ENCODE data around the gene STAC.
"Not testable (repeated sequence)": the region's sequence is repeated elsewhere in the genome, so short reads cannot be mapped to it uniquely, and the experiment has no call there.

Gene STAC

DNA sequence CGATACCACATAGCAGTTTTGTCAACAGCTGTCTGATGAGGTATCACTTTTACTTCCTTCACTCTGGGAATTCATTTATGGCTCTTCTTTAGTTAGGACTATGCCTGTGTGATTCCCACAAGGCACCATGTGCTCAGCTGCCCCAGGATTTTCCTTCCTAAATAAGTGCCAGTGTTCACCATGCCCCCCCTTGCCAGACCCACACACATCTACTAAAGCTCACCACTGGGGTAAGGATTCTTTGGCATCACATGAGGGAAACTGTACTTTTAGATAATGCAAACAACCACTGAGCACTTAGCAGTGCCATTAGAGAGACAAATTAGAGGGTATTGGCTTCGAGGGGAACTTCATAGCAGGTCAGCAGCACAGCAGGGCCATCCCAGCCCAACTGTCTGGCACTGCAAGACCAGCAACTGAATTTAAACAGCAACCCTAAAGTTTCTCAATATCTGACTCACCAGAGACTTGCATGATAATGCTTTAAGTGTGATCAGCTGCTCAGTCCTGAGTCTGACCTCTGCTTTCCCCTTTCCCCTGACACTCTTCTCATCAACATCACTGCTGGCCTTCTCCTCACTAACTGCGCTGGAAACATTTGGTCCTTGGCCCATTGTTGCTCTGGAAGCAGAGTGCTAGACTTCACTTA lies 114.3 kb downstream of the STAC start:
- no peaks in the 10 kb centered on the region for H3F3A ChIP-seq (ENCODE audit: control insufficient read depth, insufficient read depth)
- no peak overlapping the region for H3K4me3 ChIP-seq (ENCODE audit: low read length)
- no peaks in the 10 kb centered on the region for H3K36me3 ChIP-seq (ENCODE audit: control insufficient read depth, low read length)
- H4K20me1 ChIP-seq (ENCODE audit: control insufficient read depth, insufficient read depth, low read depth, low read length) = no peaks in the 10 kb centered on the region
- H3K27ac ChIP-seq (ENCODE audit: low read depth, low read length) = no peak overlapping the region
- TF ChIP-seq, protein P1, sequence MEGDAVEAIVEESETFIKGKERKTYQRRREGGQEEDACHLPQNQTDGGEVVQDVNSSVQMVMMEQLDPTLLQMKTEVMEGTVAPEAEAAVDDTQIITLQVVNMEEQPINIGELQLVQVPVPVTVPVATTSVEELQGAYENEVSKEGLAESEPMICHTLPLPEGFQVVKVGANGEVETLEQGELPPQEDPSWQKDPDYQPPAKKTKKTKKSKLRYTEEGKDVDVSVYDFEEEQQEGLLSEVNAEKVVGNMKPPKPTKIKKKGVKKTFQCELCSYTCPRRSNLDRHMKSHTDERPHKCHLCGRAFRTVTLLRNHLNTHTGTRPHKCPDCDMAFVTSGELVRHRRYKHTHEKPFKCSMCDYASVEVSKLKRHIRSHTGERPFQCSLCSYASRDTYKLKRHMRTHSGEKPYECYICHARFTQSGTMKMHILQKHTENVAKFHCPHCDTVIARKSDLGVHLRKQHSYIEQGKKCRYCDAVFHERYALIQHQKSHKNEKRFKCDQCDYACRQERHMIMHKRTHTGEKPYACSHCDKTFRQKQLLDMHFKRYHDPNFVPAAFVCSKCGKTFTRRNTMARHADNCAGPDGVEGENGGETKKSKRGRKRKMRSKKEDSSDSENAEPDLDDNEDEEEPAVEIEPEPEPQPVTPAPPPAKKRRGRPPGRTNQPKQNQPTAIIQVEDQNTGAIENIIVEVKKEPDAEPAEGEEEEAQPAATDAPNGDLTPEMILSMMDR (IDR thresholded peaks at IDR 0.05; ENCODE audit: low read depth, low read length, poor library complexity, severe bottlenecking) = no peak
- TF ChIP-seq EZH2phosphoT487 (IDR thresholded peaks at IDR 0.05; ENCODE audit: borderline replicate concordance, low read length) = no peak
- H3K9me2 ChIP-seq (replicated peaks; ENCODE audit: control insufficient read depth, low read length) = no peaks in the 10 kb centered on the region
- H3K9me3 ChIP-seq (ENCODE audit: control insufficient read depth, insufficient read depth, low read length) = no peaks in the 10 kb centered on the region
- H3K4me2 ChIP-seq (ENCODE audit: low read length) = no peak overlapping the region
- peaks cover under 1% of the 10 kb centered on the region; the same call in 1 of the 2 replicates for H3K27me3 ChIP-seq (ENCODE audit: control insufficient read depth, low read length)
- H3K79me2 ChIP-seq (ENCODE audit: control insufficient read depth, low read length) = no peaks in the 10 kb centered on the region
- no peaks in the 10 kb centered on the region for H3K4me1 ChIP-seq (ENCODE audit: control insufficient read depth, low read length)

DNA sequence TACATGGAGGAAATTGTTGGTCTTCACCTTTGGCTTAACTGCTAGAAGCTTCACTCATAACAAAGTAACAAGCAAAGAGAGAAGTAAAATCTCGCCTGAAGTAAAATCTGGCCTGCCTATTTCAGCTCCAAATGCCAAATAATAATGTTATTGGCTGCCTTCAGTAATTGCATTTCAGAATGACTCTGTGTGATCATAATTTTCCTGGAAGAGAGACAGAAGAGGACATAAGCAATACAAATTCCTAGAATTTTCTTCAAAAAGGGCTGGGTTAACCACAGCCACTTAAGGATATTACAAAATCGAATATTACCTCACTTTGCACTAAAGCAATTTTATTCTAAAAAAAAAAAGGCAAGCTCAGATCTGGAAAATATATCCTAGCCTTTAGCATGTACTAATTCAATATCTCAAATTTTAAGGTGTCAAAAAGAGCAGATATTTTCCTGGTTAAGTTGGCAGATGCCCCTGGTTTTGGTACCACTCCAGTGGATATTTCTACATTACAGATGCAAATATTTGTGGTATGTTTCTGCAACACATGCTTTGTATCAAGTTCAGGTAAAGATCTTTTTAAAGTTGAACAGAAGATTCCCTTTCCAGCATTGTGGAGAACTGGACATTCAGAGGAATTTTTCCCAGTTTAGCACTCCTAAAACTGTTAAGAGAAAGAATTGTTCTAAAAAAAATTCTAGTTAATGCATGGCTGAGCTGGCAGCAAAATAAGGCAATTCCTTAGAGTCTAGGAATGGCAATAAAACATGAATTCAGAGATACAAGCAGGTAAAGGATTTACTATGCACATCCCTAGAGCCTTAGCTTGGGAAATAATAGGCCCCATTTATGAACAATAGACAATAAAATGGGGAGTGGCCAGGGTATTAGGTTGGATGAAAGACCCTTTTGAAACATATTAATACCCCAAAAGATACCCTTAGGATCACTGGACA lies 116.7 kb downstream of the STAC start:
- H3K27ac ChIP-seq (ENCODE audit: low read depth, low read length) = no peak overlapping the region
- H3K4me1 ChIP-seq (ENCODE audit: control insufficient read depth, low read length) = no peaks in the 10 kb centered on the region
- H3K4me2 ChIP-seq (ENCODE audit: low read length) = no peak overlapping the region
- no peak overlapping the region for H3K4me3 ChIP-seq (ENCODE audit: low read length)
- no peaks in the 10 kb centered on the region for H3K79me2 ChIP-seq (ENCODE audit: control insufficient read depth, low read length)
- no peaks in the 10 kb centered on the region for H3K36me3 ChIP-seq (ENCODE audit: control insufficient read depth, low read length)
- no peaks in the 10 kb centered on the region for H3F3A ChIP-seq (ENCODE audit: control insufficient read depth, insufficient read depth)
- no peaks in the 10 kb centered on the region for H3K27me3 ChIP-seq (ENCODE audit: control insufficient read depth, low read length)
- no peaks in the 10 kb centered on the region for H3K9me2 ChIP-seq (replicated peaks; ENCODE audit: control insufficient read depth, low read length)
- TF ChIP-seq, protein P1 (IDR thresholded peaks at IDR 0.05; ENCODE audit: low read depth, low read length, poor library complexity, severe bottlenecking) = no peak
- no peak for TF ChIP-seq EZH2phosphoT487 (IDR thresholded peaks at IDR 0.05; ENCODE audit: borderline replicate concordance, low read length)
- H3K9me3 ChIP-seq (ENCODE audit: control insufficient read depth, insufficient read depth, low read length) = no peaks in the 10 kb centered on the region
- H4K20me1 ChIP-seq (ENCODE audit: control insufficient read depth, insufficient read depth, low read depth, low read length) = no peaks in the 10 kb centered on the region

DNA sequence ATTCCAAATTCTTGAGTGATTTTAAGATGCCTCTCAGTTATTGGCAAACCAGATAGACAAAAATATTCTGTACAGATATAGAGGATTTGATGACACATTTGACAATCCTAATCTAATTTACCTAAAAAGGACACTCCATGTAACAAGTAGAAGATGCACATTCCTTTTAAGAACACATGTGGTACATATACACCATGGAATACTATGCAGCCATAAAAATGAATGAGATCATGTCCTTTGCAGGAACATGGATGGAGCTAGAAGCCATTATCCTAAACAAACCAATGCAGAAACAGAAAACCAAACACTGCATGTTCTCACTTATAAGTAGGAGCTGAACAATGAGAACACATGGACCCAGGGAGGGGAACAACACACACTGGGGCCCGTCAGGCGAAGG lies 119.7 kb downstream of the STAC start:
- H3F3A ChIP-seq (ENCODE audit: control insufficient read depth, insufficient read depth); H3K4me3 ChIP-seq (ENCODE audit: low read length); H4K20me1 ChIP-seq (ENCODE audit: control insufficient read depth, insufficient read depth, low read depth, low read length); H3K27ac ChIP-seq (ENCODE audit: low read depth, low read length); H3K4me2 ChIP-seq (ENCODE audit: low read length); H3K9me3 ChIP-seq (ENCODE audit: control insufficient read depth, insufficient read depth, low read length); H3K4me1 ChIP-seq (ENCODE audit: control insufficient read depth, low read length); H3K79me2 ChIP-seq (ENCODE audit: control insufficient read depth, low read length); H3K36me3 ChIP-seq (ENCODE audit: control insufficient read depth, low read length); H3K27me3 ChIP-seq (ENCODE audit: control insufficient read depth, low read length); H3K9me2 ChIP-seq (replicated peaks; ENCODE audit: control insufficient read depth, low read length): not testable (repeated sequence)

DNA sequence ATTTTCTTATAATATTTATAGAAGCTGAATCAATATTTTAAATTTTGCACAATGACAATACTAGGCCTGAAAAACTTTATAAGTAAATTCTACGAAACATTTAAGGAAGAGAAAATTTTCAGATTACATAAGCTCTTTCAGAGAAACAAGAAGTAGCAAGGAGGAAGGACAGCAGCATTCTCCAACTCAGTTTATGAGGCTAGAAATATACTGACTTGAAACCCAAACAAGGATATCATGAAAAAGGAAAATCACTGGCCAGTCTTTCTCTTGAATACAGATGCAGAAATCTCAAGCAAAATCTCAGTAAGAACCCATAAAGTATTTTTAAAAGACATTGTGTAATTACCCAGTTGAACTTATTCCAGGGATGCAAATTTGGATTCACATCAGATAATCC lies 121.3 kb downstream of the STAC start:
- Histone ChIP-seq H3K27me3 (ENCODE audit: control insufficient read depth, low read length) (no peaks in the 10 kb centered on the region), H3K36me3 (ENCODE audit: control insufficient read depth, low read length) (no peaks in the 10 kb centered on the region), H3K9me2 (replicated peaks; ENCODE audit: control insufficient read depth, low read length) (no peaks in the 10 kb centered on the region), H3K79me2 (ENCODE audit: control insufficient read depth, low read length) (no peaks in the 10 kb centered on the region), H3K4me1 (ENCODE audit: control insufficient read depth, low read length) (no peaks in the 10 kb centered on the region), H3K4me2 (ENCODE audit: low read length) (no peak overlapping the region), H4K20me1 (ENCODE audit: control insufficient read depth, insufficient read depth, low read depth, low read length) (no peaks in the 10 kb centered on the region), H3K9me3 (ENCODE audit: control insufficient read depth, insufficient read depth, low read length) (no peaks in the 10 kb centered on the region), H3F3A (ENCODE audit: control insufficient read depth, insufficient read depth) (no peaks in the 10 kb centered on the region), H3K27ac (ENCODE audit: low read depth, low read length) (no peak overlapping the region), H3K4me3 (ENCODE audit: low read length) (no peak overlapping the region)
- no peak for TF ChIP-seq EZH2phosphoT487 (IDR thresholded peaks at IDR 0.05; ENCODE audit: borderline replicate concordance, low read length)

All from DOHH2 (cell line).